Suppressor macrophage (primary cell): Measurements from ENCODE around the gene RAET1E.
"Not testable (repeated sequence)": the region's sequence is repeated elsewhere in the genome, so short reads cannot be mapped to it uniquely, and the experiment has no call there.

Experiments
- DNase-seq, 4 experiments: peaks; one replicate each; pipeline ENCODE4 v3.0.0-alpha.2; 2020 to 2022

Gene RAET1E

GRCh38 chr6:149888093-149888492, 9.8 kb downstream of the RAET1E start:
- DNase-seq = no peak

GRCh38 chr6:149887343-149887742, 10.6 kb downstream of the RAET1E start:
- no peak for DNase-seq

GRCh38 chr6:149885888-149886287, 12.0 kb downstream of the RAET1E start:
- DNase-seq = no peak

- no peak for DNase-seq
Observed at GRCh38 chr6:149884617-149885016, 13.3 kb downstream of the RAET1E start.

- no peak for DNase-seq
Observed at GRCh38 chr6:149884215-149884614, 13.7 kb downstream of the RAET1E start.

- no peak for DNase-seq
Observed at GRCh38 chr6:149881860-149882259, 16.1 kb downstream of the RAET1E start.

GRCh38 chr6:149881066-149881766, 16.7 kb downstream of the RAET1E start:
- DNase-seq = no peak

GRCh38 chr6:149877659-149878058, 20.3 kb downstream of the RAET1E start:
- no peak for DNase-seq

GRCh38 chr6:149876241-149876933, 21.5 kb downstream of the RAET1E start:
- no peak for DNase-seq

- no peak for DNase-seq
Observed at GRCh38 chr6:149872233-149872632, 25.7 kb downstream of the RAET1E start.

- DNase-seq = no peak
Observed at GRCh38 chr6:149871182-149871581, 26.7 kb downstream of the RAET1E start.

- DNase-seq = no peak
Observed at GRCh38 chr6:149869275-149869892, 28.5 kb downstream of the RAET1E start.

GRCh38 chr6:149867876-149868640, 29.9 kb downstream of the RAET1E start:
- DNase-seq = no peak

- DNase-seq = peak; percentile 55 to 78 (median 64)
Observed at GRCh38 chr6:149864578-149865535, 33.1 kb downstream of the RAET1E start.

GRCh38 chr6:149863698-149864577, 34.0 kb downstream of the RAET1E start, which contains the start of gene LRP11:
TSS of gene LRP11 (minus strand) at chr6:149864359. CDS start at chr6:149864020, 339 bp downstream.
- DNase-seq = peak; percentile 82 to 92 (median 88)

GRCh38 chr6:149862922-149863697, 34.8 kb downstream of the RAET1E start:
- DNase-seq = peak; percentile 80 to 89 (median 86)

GRCh38 chr6:149862424-149862738, 35.5 kb downstream of the RAET1E start:
- not testable (repeated sequence) for DNase-seq

- DNase-seq = no peak
Observed at GRCh38 chr6:149861603-149862423, 36.1 kb downstream of the RAET1E start.
